Memory B cell (primary cell): ENCODE results near the gene MPDZ.

ENCODE experiments used
- ATAC-seq: fragments of 150-1000 bp; cut with Tn5 transposase; 2 replicates; pipeline ENCODE4 v1.10.0; 2021; ENCODE audit warnings: low read depth, mild to moderate bottlenecking, moderate library complexity
- DNase-seq, 2 donors: peaks; one replicate each; pipeline ENCODE4 v3.0.0; 2022; ENCODE audit warnings: low spot score in 2 of 2
- H3K27ac Mint-ChIP-seq: one replicate; pipeline ENCODE4 v1.8.0; 2022; ENCODE audit warnings: mild to moderate bottlenecking, moderate library complexity, mixed read lengths
- H3K27me3 Mint-ChIP-seq: one replicate; pipeline ENCODE4 v1.8.0; 2022; ENCODE audit warnings: mixed read lengths
- H3K36me3 Mint-ChIP-seq: one replicate; pipeline ENCODE4 v1.8.0; 2022; ENCODE audit warnings: mild to moderate bottlenecking, mixed read lengths
- H3K4me1 Mint-ChIP-seq: one replicate; pipeline ENCODE4 v1.8.0; 2022; ENCODE audit warnings: mixed read lengths
- H3K4me3 Mint-ChIP-seq: one replicate; pipeline ENCODE4 v1.8.0; 2022; ENCODE audit warnings: mild to moderate bottlenecking, moderate library complexity, mixed read lengths
- H3K9me3 Mint-ChIP-seq: one replicate; pipeline ENCODE4 v1.8.0; 2022; ENCODE audit warnings: mixed read lengths

The MPDZ gene

GRCh38 chr9:13146840-13147239, 132.7 kb downstream of the MPDZ start:
- no peaks in the 10 kb centered on the region for H3K36me3 Mint-ChIP-seq
- no peaks in the 10 kb centered on the region for H3K9me3 Mint-ChIP-seq
- no peak for ATAC-seq
- no peak overlapping the region for H3K4me3 Mint-ChIP-seq
- no peaks in the 10 kb centered on the region for H3K4me1 Mint-ChIP-seq
- no peak overlapping the region for H3K27ac Mint-ChIP-seq
- DNase-seq, result no peak
- no peaks in the 10 kb centered on the region for H3K27me3 Mint-ChIP-seq

GRCh38 chr9:13145340-13145739, 134.2 kb downstream of the MPDZ start:
- H3K4me3 Mint-ChIP-seq, result no peak overlapping the region
- no peak overlapping the region for H3K27ac Mint-ChIP-seq
- no peaks in the 10 kb centered on the region for H3K4me1 Mint-ChIP-seq
- no peaks in the 10 kb centered on the region for H3K9me3 Mint-ChIP-seq
- ATAC-seq (no peak), DNase-seq (no peak)
- H3K27me3 Mint-ChIP-seq, result no peaks in the 10 kb centered on the region
- H3K36me3 Mint-ChIP-seq, result no peaks in the 10 kb centered on the region

GRCh38 chr9:13144166-13144775, 135.2 kb downstream of the MPDZ start:
- no peaks in the 10 kb centered on the region for H3K27me3 Mint-ChIP-seq

GRCh38 chr9:13143281-13143680, 136.2 kb downstream of the MPDZ start:
- Mint-ChIP-seq H3K9me3 (no peaks in the 10 kb centered on the region), H3K27me3 (no peaks in the 10 kb centered on the region), H3K4me3 (no peak overlapping the region), H3K4me1 (no peaks in the 10 kb centered on the region), H3K27ac (no peak overlapping the region), H3K36me3 (no peaks in the 10 kb centered on the region)
- ATAC-seq (no peak), DNase-seq (no peak)

More at GRCh38 chr9:13144166-13144775, 135.2 kb downstream of the MPDZ start:
- Mint-ChIP-seq H3K4me1 (no peaks in the 10 kb centered on the region), H3K27ac (no peak overlapping the region), H3K9me3 (no peaks in the 10 kb centered on the region), H3K36me3 (no peaks in the 10 kb centered on the region), H3K4me3 (no peak overlapping the region)
- DNase-seq (no peak), ATAC-seq (no peak)

- ATAC-seq (no peak), DNase-seq (no peak)
- Mint-ChIP-seq H3K9me3 (no peaks in the 10 kb centered on the region), H3K27ac (no peak overlapping the region), H3K4me1 (no peaks in the 10 kb centered on the region), H3K27me3 (no peaks in the 10 kb centered on the region), H3K36me3 (no peaks in the 10 kb centered on the region), H3K4me3 (no peak overlapping the region)
These were observed 136.7 kb downstream of the MPDZ start for GRCh38 chr9:13142776-13143175.

GRCh38 chr9:13141629-13142028, 137.9 kb downstream of the MPDZ start:
- Mint-ChIP-seq H3K27me3 (no peaks in the 10 kb centered on the region), H3K9me3 (no peaks in the 10 kb centered on the region), H3K4me1 (no peaks in the 10 kb centered on the region), H3K4me3 (no peak overlapping the region), H3K27ac (no peak overlapping the region), H3K36me3 (no peaks in the 10 kb centered on the region)
- ATAC-seq (no peak), DNase-seq (no peak)

- ATAC-seq (no peak), DNase-seq (no peak)
- no peaks in the 10 kb centered on the region for H3K9me3 Mint-ChIP-seq
- H3K36me3 Mint-ChIP-seq, result no peaks in the 10 kb centered on the region
- H3K27me3 Mint-ChIP-seq, result no peaks in the 10 kb centered on the region
- H3K4me1 Mint-ChIP-seq, result no peaks in the 10 kb centered on the region
- H3K4me3 Mint-ChIP-seq, result no peak overlapping the region
- no peak overlapping the region for H3K27ac Mint-ChIP-seq
These were observed 138.5 kb downstream of the MPDZ start for GRCh38 chr9:13140843-13141592.

GRCh38 chr9:13139641-13140171, 139.8 kb downstream of the MPDZ start:
- Mint-ChIP-seq H3K4me1 (no peaks in the 10 kb centered on the region), H3K4me3 (no peak overlapping the region), H3K27ac (no peak overlapping the region), H3K36me3 (no peaks in the 10 kb centered on the region), H3K27me3 (no peaks in the 10 kb centered on the region), H3K9me3 (peaks cover 3% of the 10 kb centered on the region)
- DNase-seq (no peak), ATAC-seq (no peak)

GRCh38 chr9:13137426-13137825, 142.1 kb downstream of the MPDZ start:
- Mint-ChIP-seq H3K27me3 (no peaks in the 10 kb centered on the region), H3K4me3 (no peak overlapping the region), H3K36me3 (no peaks in the 10 kb centered on the region), H3K9me3 (peaks cover 5% of the 10 kb centered on the region), H3K4me1 (no peaks in the 10 kb centered on the region), H3K27ac (no peak overlapping the region)
- DNase-seq, result no peak
- ATAC-seq, result no peak

- H3K4me1 Mint-ChIP-seq, result no peaks in the 10 kb centered on the region
- no peak overlapping the region for H3K27ac Mint-ChIP-seq
- no peak for ATAC-seq
- no peak overlapping the region for H3K4me3 Mint-ChIP-seq
- no peak for DNase-seq
- peaks cover 7% of the 10 kb centered on the region for H3K9me3 Mint-ChIP-seq
- no peaks in the 10 kb centered on the region for H3K36me3 Mint-ChIP-seq
- H3K27me3 Mint-ChIP-seq, result no peaks in the 10 kb centered on the region
These were observed 147.5 kb downstream of the MPDZ start for GRCh38 chr9:13131991-13132390.

GRCh38 chr9:13131416-13131815, 148.1 kb downstream of the MPDZ start:
- DNase-seq, result no peak
- no peaks in the 10 kb centered on the region for H3K27me3 Mint-ChIP-seq
- H3K4me3 Mint-ChIP-seq, result no peak overlapping the region
- no peaks in the 10 kb centered on the region for H3K36me3 Mint-ChIP-seq
- no peak for ATAC-seq
- H3K9me3 Mint-ChIP-seq, result peaks cover 7% of the 10 kb centered on the region
- H3K27ac Mint-ChIP-seq, result no peak overlapping the region
- no peaks in the 10 kb centered on the region for H3K4me1 Mint-ChIP-seq

- peaks cover 2% of the 10 kb centered on the region for H3K9me3 Mint-ChIP-seq
- ATAC-seq (no peak), DNase-seq (no peak)
- H3K27ac Mint-ChIP-seq, result no peak overlapping the region
- H3K4me1 Mint-ChIP-seq, result no peaks in the 10 kb centered on the region
- H3K36me3 Mint-ChIP-seq, result no peaks in the 10 kb centered on the region
- no peaks in the 10 kb centered on the region for H3K27me3 Mint-ChIP-seq
- no peak overlapping the region for H3K4me3 Mint-ChIP-seq
These were observed 151.1 kb downstream of the MPDZ start for GRCh38 chr9:13128266-13128860.

GRCh38 chr9:13127131-13127530, 152.4 kb downstream of the MPDZ start:
- ATAC-seq (no peak), DNase-seq (no peak)
- no peaks in the 10 kb centered on the region for H3K36me3 Mint-ChIP-seq
- H3K4me1 Mint-ChIP-seq, result no peaks in the 10 kb centered on the region
- no peak overlapping the region for H3K4me3 Mint-ChIP-seq
- peaks cover 2% of the 10 kb centered on the region for H3K9me3 Mint-ChIP-seq
- H3K27me3 Mint-ChIP-seq, result no peaks in the 10 kb centered on the region
- H3K27ac Mint-ChIP-seq, result no peak overlapping the region

GRCh38 chr9:13125261-13125660, 154.2 kb downstream of the MPDZ start:
- no peak overlapping the region for H3K27ac Mint-ChIP-seq
- no peak for DNase-seq
- no peaks in the 10 kb centered on the region for H3K27me3 Mint-ChIP-seq
- no peaks in the 10 kb centered on the region for H3K36me3 Mint-ChIP-seq
- no peak overlapping the region for H3K4me3 Mint-ChIP-seq
- peaks cover 5% of the 10 kb centered on the region for H3K9me3 Mint-ChIP-seq
- H3K4me1 Mint-ChIP-seq, result no peaks in the 10 kb centered on the region
- no peak for ATAC-seq
